ENCODE data around the gene PALM.
"Not testable (repeated sequence)": the region's sequence is repeated elsewhere in the genome, so short reads cannot be mapped to it uniquely, and the experiment has no call there.

The PALM gene

GRCh38 chr19:732148-733069 lies 23.7 kb downstream of the PALM start:
- DNase-seq = no peak

- no peak for DNase-seq
Observed at GRCh38 chr19:734716-735115, 26.0 kb downstream of the PALM start.

GRCh38 chr19:736125-736524 lies 27.4 kb downstream of the PALM start:
- DNase-seq = no peak

- no peak for DNase-seq
Observed at GRCh38 chr19:737591-738093, 28.9 kb downstream of the PALM start.

- no peak for DNase-seq
Observed at GRCh38 chr19:738509-739128, 29.9 kb downstream of the PALM start.

GRCh38 chr19:739998-740715 lies 31.4 kb downstream of the PALM start:
- no peak for DNase-seq

GRCh38 chr19:740816-741505 lies 32.2 kb downstream of the PALM start:
- not testable (repeated sequence) for DNase-seq

- DNase-seq = no peak
Observed at GRCh38 chr19:741506-742131, 32.9 kb downstream of the PALM start.

GRCh38 chr19:742540-743075 lies 33.9 kb downstream of the PALM start:
- no peak for DNase-seq

GRCh38 chr19:743168-743687 lies 34.5 kb downstream of the PALM start:
- no peak for DNase-seq

GRCh38 chr19:745138-745537 lies 36.4 kb downstream of the PALM start:
- not testable (repeated sequence) for DNase-seq

GRCh38 chr19:746208-746819 lies 37.6 kb downstream of the PALM start:
- DNase-seq = no peak

- no peak for DNase-seq
Observed at GRCh38 chr19:746956-747355, 38.2 kb downstream of the PALM start.

- DNase-seq = no peak
Observed at GRCh38 chr19:747432-748273, 38.9 kb downstream of the PALM start.

- DNase-seq = no peak
Observed at GRCh38 chr19:748274-748598, 39.5 kb downstream of the PALM start.

GRCh38 chr19:749811-750210 lies 41.1 kb downstream of the PALM start:
- no peak for DNase-seq

- DNase-seq = peak; percentile 80
Observed at GRCh38 chr19:750640-751423, 42.1 kb downstream of the PALM start, which contains the start of gene MISP. MISP (plus strand) TSS chr19:751112; CDS start chr19:756947, 5,835 bp downstream.

GRCh38 chr19:751501-752341 lies 43.0 kb downstream of the PALM start:
- no peak for DNase-seq

Measured in NCI-H510A (cell line).